ENCODE measurements around the gene SLC6A9. TPM values are rescaled to one million over a fixed set of nuclear protein-coding genes. Genes with fewer than 3 reads are reported as not detected.

The SLC6A9 gene
- total RNA-seq, 1 donor: 11.7 TPM

DNA sequence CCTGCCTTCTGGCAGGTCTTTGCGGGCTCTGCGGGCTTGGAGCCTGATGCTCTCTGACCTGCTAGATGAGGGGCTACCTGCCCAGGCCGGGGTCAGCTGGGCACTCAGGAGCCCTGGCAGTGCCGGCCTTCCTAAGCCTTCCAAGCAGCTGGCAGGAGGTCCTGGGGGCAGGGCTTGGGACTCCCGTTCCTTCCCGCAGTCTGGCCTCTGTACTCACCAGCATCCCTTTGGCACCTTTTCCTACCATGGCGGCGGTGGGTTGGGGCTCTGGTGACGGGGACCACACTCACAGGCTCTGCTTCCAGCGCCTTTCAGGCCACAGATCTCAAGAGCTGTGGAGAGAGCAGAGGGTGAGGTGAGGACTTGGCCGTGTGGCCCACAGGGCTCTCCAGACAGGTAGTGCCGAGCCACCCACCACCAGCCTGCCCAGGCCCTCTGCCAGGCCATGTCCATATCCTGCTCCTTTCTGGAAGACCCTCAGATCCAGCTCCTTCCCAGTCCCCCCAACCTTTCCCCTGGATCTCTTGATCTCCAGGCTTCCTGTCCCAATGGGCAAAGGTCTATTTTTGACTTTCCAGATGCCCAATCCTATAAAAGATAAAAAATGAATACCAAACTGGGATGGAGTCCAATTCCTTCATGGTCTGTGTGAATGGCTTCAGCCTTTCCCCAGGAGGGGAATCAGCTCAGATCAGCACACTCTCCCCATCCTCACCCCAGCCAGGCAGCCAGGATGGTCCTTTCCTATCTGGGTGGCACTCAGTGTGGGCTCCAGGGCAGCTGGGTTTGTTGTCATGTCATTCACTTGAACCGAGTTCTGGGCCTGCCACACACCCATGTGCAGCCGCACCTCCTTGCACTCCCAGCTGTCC lies 7.0 kb downstream of the SLC6A9 start:
- TF ChIP-seq, protein P1, sequence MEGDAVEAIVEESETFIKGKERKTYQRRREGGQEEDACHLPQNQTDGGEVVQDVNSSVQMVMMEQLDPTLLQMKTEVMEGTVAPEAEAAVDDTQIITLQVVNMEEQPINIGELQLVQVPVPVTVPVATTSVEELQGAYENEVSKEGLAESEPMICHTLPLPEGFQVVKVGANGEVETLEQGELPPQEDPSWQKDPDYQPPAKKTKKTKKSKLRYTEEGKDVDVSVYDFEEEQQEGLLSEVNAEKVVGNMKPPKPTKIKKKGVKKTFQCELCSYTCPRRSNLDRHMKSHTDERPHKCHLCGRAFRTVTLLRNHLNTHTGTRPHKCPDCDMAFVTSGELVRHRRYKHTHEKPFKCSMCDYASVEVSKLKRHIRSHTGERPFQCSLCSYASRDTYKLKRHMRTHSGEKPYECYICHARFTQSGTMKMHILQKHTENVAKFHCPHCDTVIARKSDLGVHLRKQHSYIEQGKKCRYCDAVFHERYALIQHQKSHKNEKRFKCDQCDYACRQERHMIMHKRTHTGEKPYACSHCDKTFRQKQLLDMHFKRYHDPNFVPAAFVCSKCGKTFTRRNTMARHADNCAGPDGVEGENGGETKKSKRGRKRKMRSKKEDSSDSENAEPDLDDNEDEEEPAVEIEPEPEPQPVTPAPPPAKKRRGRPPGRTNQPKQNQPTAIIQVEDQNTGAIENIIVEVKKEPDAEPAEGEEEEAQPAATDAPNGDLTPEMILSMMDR (IDR thresholded peaks at IDR 0.05; ENCODE audit: insufficient read depth, low read depth, low read length): no peak
- DNase-seq (ENCODE audit: low read depth): no peak
- no peak overlapping the region for H3K4me3 ChIP-seq (ENCODE audit: low read depth, low read length)

DNA sequence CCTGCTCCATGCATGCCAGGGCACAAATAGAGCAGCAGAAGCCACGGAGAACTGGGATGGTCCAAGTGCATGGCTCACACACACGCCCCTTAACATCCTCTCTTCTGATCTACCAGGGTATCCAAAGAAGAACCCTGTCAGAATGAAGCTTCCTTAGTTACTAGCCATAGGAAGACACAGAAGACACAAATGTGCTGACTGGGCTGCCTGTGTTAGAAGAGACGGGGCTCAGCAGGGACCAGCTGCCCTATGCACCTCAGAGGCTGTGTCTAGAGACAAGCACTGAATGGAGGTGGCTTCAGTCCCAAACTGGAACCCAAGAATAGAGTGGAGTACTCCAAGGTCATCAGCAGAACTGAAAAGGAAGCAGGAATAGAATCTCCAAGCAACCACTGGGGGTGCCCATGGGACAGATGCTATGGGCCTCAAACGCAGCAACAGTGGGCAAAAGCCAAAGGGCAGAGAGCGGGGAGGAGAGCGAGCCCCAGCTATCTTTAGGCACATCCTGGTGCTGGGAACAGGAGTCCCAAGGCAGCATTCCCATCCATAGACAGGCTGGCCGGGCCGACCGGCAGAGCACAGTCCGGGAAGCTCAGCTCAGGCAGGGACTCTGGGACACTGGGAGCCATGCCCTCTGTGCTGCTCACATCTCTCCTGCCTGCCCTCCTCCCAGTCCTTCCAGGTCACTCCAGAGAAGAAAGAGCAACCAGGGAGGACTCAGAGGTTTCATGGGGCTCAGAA lies 9.5 kb downstream of the SLC6A9 start:
- H3K4me3 ChIP-seq (ENCODE audit: low read depth, low read length): no peak overlapping the region
- DNase-seq (ENCODE audit: low read depth): no peak
- TF ChIP-seq, protein P1 (IDR thresholded peaks at IDR 0.05; ENCODE audit: insufficient read depth, low read depth, low read length): no peak

DNA sequence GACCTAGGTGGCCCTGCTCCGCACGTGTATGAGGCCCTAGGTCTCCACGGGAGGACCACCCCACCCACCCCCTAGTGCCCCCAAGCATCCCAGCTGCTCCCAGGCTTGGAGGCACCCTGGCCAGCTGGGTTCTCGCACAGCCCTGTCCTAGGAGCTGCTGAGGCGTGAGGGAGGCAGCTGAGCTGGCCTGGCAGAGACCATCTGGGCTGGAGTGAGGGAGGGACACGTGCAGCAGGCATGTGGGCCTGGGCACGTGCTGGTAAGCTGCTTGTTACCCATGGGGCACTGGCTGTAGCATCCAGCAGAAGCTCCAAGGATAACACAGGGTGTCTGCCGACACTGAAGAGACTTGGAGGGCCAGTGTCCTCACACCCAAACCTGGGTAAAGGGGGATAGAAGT lies 10.1 kb downstream of the SLC6A9 start:
- no peak for DNase-seq (ENCODE audit: low read depth)
- TF ChIP-seq, protein P1 (IDR thresholded peaks at IDR 0.05; ENCODE audit: insufficient read depth, low read depth, low read length): no peak
- no peak overlapping the region for H3K4me3 ChIP-seq (ENCODE audit: low read depth, low read length)

DNA sequence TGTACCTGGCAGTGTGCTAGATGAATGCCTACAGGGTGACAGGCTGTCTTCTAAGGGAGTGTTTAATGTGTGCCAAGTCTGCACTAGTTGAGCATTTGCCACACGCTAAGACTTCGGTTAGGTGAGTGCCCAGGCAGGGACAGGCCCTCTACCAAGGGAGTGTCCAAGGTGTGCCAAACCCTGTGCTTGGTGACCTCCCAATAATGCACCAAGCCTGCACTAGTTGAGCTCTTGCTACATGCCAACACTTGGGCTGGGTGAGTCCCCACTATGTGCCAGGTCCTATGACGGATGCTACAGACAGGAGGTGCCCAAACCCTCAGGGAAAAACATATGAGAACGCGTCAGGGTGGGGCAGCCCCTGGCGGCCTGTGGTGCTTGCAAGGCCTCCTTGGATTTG lies 10.8 kb downstream of the SLC6A9 start:
- no peak overlapping the region for H3K4me3 ChIP-seq (ENCODE audit: low read depth, low read length)
- TF ChIP-seq, protein P1 (IDR thresholded peaks at IDR 0.05; ENCODE audit: insufficient read depth, low read depth, low read length): no peak
- DNase-seq (ENCODE audit: low read depth): no peak

GRCh38 chr1:44019466-44019948 lies 11.8 kb downstream of the SLC6A9 start:
- no peak overlapping the region for H3K4me3 ChIP-seq (ENCODE audit: low read depth, low read length)
- TF ChIP-seq, protein P1 (IDR thresholded peaks at IDR 0.05; ENCODE audit: insufficient read depth, low read depth, low read length): no peak
- DNase-seq (ENCODE audit: low read depth): no peak

- TF ChIP-seq, protein P1 (IDR thresholded peaks at IDR 0.05; ENCODE audit: insufficient read depth, low read depth, low read length): no peak
- no peak overlapping the region for H3K4me3 ChIP-seq (ENCODE audit: low read depth, low read length)
- no peak for DNase-seq (ENCODE audit: low read depth)
Observed at GRCh38 chr1:44016890-44017400, 14.3 kb downstream of the SLC6A9 start.
